Naive thymus-derived CD8-positive, alpha-beta T cell (primary cell): ENCODE measurements around the gene YPEL2. TPM values are rescaled to one million over a fixed set of nuclear protein-coding genes. Genes with fewer than 3 reads are reported as not detected.
A peak's percentile ranks its signal among the peaks of the same experiment; 100 is the strongest.
"Not testable (repeated sequence)": the region's sequence is repeated elsewhere in the genome, so short reads cannot be mapped to it uniquely, and the experiment has no call there.

Source experiments
- ATAC-seq, 2 donors: fragments of 150-1000 bp; cut with Tn5 transposase in 1 of 2; sonication (Bioruptor Pico), chemical (Tn5 transposase) in 1 of 2; 1 replicate in 1 of 2; 2 replicates in 1 of 2; pipeline ENCODE4 v1.10.0; 2021; ENCODE audit warnings: mild to moderate bottlenecking in 2 of 2, moderate library complexity in 2 of 2
- POLR2A ChIA-PET: fragments of 350-600 bp; sonication (Branson Sonifier 250); formaldehyde crosslinking; loops from one replicate; lab custom pipeline; 2021; ENCODE audit warnings: antibody characterized with exemption; lab: Charles Lee
- DNase-seq, 10 donors: peaks; one replicate each; pipeline versions ENCODE4 v3.0.0 to v3.0.0-alpha.2; 2020 to 2022
- H3K27ac Mint-ChIP-seq, 10 donors: one replicate each; pipeline ENCODE4 v1.8.0; 2020 to 2022; ENCODE audit warnings: mild to moderate bottlenecking in 10 of 10, mixed read lengths in 10 of 10, moderate library complexity in 4 of 10, inconsistent platforms in 1 of 10
- H3K27me3 Mint-ChIP-seq, 5 donors: one replicate each; pipeline ENCODE4 v1.8.0; 2021 to 2022; ENCODE audit warnings: mixed read lengths in 5 of 5
- H3K36me3 Mint-ChIP-seq, 3 donors: one replicate each; pipeline ENCODE4 v1.8.0; 2020 to 2022; ENCODE audit warnings: mixed read lengths in 3 of 3, mild to moderate bottlenecking in 2 of 3, inconsistent platforms in 1 of 3
- H3K4me1 Mint-ChIP-seq, 4 donors: one replicate each; pipeline ENCODE4 v1.8.0; 2021 to 2022; ENCODE audit warnings: mixed read lengths in 4 of 4
- H3K4me3 Mint-ChIP-seq, 10 donors: one replicate each; pipeline ENCODE4 v1.8.0; 2020 to 2022; ENCODE audit warnings: mild to moderate bottlenecking in 10 of 10, mixed read lengths in 10 of 10, moderate library complexity in 6 of 10, inconsistent platforms in 1 of 10
- H3K9me3 Mint-ChIP-seq, 9 donors: one replicate each; pipeline ENCODE4 v1.8.0; 2020 to 2022; ENCODE audit warnings: mixed read lengths in 9 of 9, mild to moderate bottlenecking in 3 of 9, inconsistent platforms in 1 of 9, moderate library complexity in 1 of 9
- polyA plus RNA-seq, 3 donors: library from polyadenylated mRNA; unstranded; fragments of 300-500 nt; fragmentation: Illumina TruSeq; gene quantifications; one replicate each; pipeline ENCODE4 v1.2.3, GENCODE V29; 2021
- total RNA-seq, 8 experiments: library from RNA in 2 of 8; stranded (reverse) in 2 of 8; gene quantifications; one replicate each; pipeline ENCODE4 v1.2.3 and lab custom pipeline; 2021 to 2026

The YPEL2 gene
- total RNA-seq (10 to 100 TPM; 73.5 to 75.0 TPM), polyA plus RNA-seq (10 to 100 TPM; 22.0 to 28.7 (median 25.2) TPM), total RNA-seq (lab: John Stamatoyannopoulos, UW) (18.6 to 203 (median 112) reads per million in 6 experiments)

- Mint-ChIP-seq H3K4me3 (peak within 1 kb of the TSS; percentile 88 to 97 (median 92)), H3K9me3 (no peaks in the 10 kb centered on the region), H3K27ac (peak within 1 kb of the TSS; percentile 86 to 99 (median 94)), H3K27me3 (no peaks in the 10 kb centered on the region), H3K36me3 (no peaks in the 10 kb centered on the region), H3K4me1 (peaks cover 40 to 83% (median 79%) of the 10 kb centered on the region in 4 donors)
- POLR2A ChIA-PET = interaction anchor here (0.6 to 7.7 kb wide), 12 partner anchors 10 to 110 kb away, joined by 3 to 104 read pairs (median 8); no protein-coding TSS in a partner anchor
- peak; percentile 88 to 90 for ATAC-seq
- DNase-seq = peak; percentile 82 to 94 (median 86)
These were observed at the start of gene YPEL2 for GRCh38 chr17:59331129-59331928. YPEL2 (plus strand) TSS chr17:59331655; CDS start chr17:59353410, 21,755 bp downstream.

GRCh38 chr17:59284317-59284716 lies 47.1 kb upstream of the YPEL2 start:
- Mint-ChIP-seq H3K27me3 (no peaks in the 10 kb centered on the region), H3K27ac (peak overlapping the region in 1 of 10 donors; percentile 39), H3K4me3 (no peak overlapping the region), H3K4me1 (no peaks in the 10 kb centered on the region), H3K36me3 (peaks cover 0 to 2% (median 2%) of the 10 kb centered on the region in 3 donors), H3K9me3 (no peaks in the 10 kb centered on the region)
- no peak for ATAC-seq
- no peak for DNase-seq
- POLR2A ChIA-PET = no interaction called here

- POLR2A ChIA-PET = no interaction called here
- Mint-ChIP-seq H3K4me1 (peaks cover 0 to 8% (median 0%) of the 10 kb centered on the region in 4 donors), H3K27ac (peak overlapping the region in 1 of 10 donors; percentile 71), H3K4me3 (no peak overlapping the region), H3K36me3 (no peaks in the 10 kb centered on the region), H3K27me3 (peaks cover 0 to 2% (median 0%) of the 10 kb centered on the region in 5 donors), H3K9me3 (no peaks in the 10 kb centered on the region)
- DNase-seq = no peak
- no peak for ATAC-seq
These were observed 44.0 kb upstream of the YPEL2 start for GRCh38 chr17:59287452-59287851.

GRCh38 chr17:59287891-59288290 lies 43.6 kb upstream of the YPEL2 start:
- DNase-seq (no peak), ATAC-seq (no peak)
- H3K9me3 Mint-ChIP-seq = no peaks in the 10 kb centered on the region
- POLR2A ChIA-PET = no interaction called here
- H3K27me3 Mint-ChIP-seq = peaks cover 0 to 2% (median 0%) of the 10 kb centered on the region in 5 donors
- no peak overlapping the region for H3K4me3 Mint-ChIP-seq
- H3K27ac Mint-ChIP-seq = no peak overlapping the region
- H3K36me3 Mint-ChIP-seq = no peaks in the 10 kb centered on the region
- peaks cover 0 to 8% (median 0%) of the 10 kb centered on the region in 4 donors for H3K4me1 Mint-ChIP-seq

- Mint-ChIP-seq H3K27me3 (peaks cover 0 to 2% (median 0%) of the 10 kb centered on the region in 5 donors), H3K4me3 (no peak overlapping the region), H3K4me1 (peaks cover 0 to 8% (median 0%) of the 10 kb centered on the region in 4 donors), H3K36me3 (no peaks in the 10 kb centered on the region), H3K9me3 (no peaks in the 10 kb centered on the region), H3K27ac (no peak overlapping the region)
- POLR2A ChIA-PET = no interaction called here
- ATAC-seq (no peak), DNase-seq (no peak)
These were observed 41.5 kb upstream of the YPEL2 start for GRCh38 chr17:59289981-59290301.

- DNase-seq, H3K27ac Mint-ChIP-seq, H3K4me1 Mint-ChIP-seq, H3K27me3 Mint-ChIP-seq, H3K9me3 Mint-ChIP-seq, ATAC-seq, H3K36me3 Mint-ChIP-seq, H3K4me3 Mint-ChIP-seq, POLR2A ChIA-PET: not testable (repeated sequence)
These were observed 41.0 kb upstream of the YPEL2 start for GRCh38 chr17:59290302-59290998.

- Mint-ChIP-seq H3K36me3 (no peaks in the 10 kb centered on the region), H3K4me3 (no peak overlapping the region), H3K4me1 (peaks cover 0 to 8% (median 0%) of the 10 kb centered on the region in 4 donors), H3K27me3 (peaks cover 0 to 2% (median 0%) of the 10 kb centered on the region in 5 donors), H3K9me3 (no peaks in the 10 kb centered on the region), H3K27ac (no peak overlapping the region)
- POLR2A ChIA-PET = no interaction called here
- no peak for ATAC-seq
- DNase-seq = no peak
These were observed 39.3 kb upstream of the YPEL2 start for GRCh38 chr17:59292174-59292523.

GRCh38 chr17:59296190-59296589 lies 35.3 kb upstream of the YPEL2 start:
- H3K27me3 Mint-ChIP-seq = peaks cover 0 to 1% (median 0%) of the 10 kb centered on the region in 5 donors
- no peak overlapping the region for H3K27ac Mint-ChIP-seq
- POLR2A ChIA-PET = no interaction called here
- H3K4me3 Mint-ChIP-seq = no peak overlapping the region
- peaks cover 0 to 3% (median 0%) of the 10 kb centered on the region in 4 donors for H3K4me1 Mint-ChIP-seq
- no peak for DNase-seq
- H3K9me3 Mint-ChIP-seq = no peaks in the 10 kb centered on the region
- H3K36me3 Mint-ChIP-seq = no peaks in the 10 kb centered on the region
- ATAC-seq = no peak

GRCh38 chr17:59298521-59298920 lies 32.9 kb upstream of the YPEL2 start:
- H3K27ac Mint-ChIP-seq = no peak overlapping the region
- peaks cover 0 to 1% (median 0%) of the 10 kb centered on the region in 5 donors for H3K27me3 Mint-ChIP-seq
- no peaks in the 10 kb centered on the region for H3K9me3 Mint-ChIP-seq
- no peak for DNase-seq
- POLR2A ChIA-PET = no interaction called here
- peaks cover 0 to 3% (median 0%) of the 10 kb centered on the region in 4 donors for H3K4me1 Mint-ChIP-seq
- no peak for ATAC-seq
- no peak overlapping the region for H3K4me3 Mint-ChIP-seq
- no peaks in the 10 kb centered on the region for H3K36me3 Mint-ChIP-seq

- Mint-ChIP-seq H3K27me3 (peaks cover 0 to 1% (median 0%) of the 10 kb centered on the region in 5 donors), H3K4me1 (peaks cover 0 to 3% (median 0%) of the 10 kb centered on the region in 4 donors), H3K36me3 (no peaks in the 10 kb centered on the region), H3K27ac (no peak overlapping the region), H3K9me3 (peaks cover 0 to 3% (median 0%) of the 10 kb centered on the region in 9 donors), H3K4me3 (no peak overlapping the region)
- DNase-seq (no peak), ATAC-seq (no peak)
- POLR2A ChIA-PET = no interaction called here
These were observed 31.9 kb upstream of the YPEL2 start for GRCh38 chr17:59299400-59300092.

- Mint-ChIP-seq H3K27ac (no peak overlapping the region), H3K36me3 (no peaks in the 10 kb centered on the region), H3K27me3 (peaks cover 0 to 4% (median 1%) of the 10 kb centered on the region in 5 donors), H3K9me3 (peaks cover 0 to 3% (median 0%) of the 10 kb centered on the region in 9 donors), H3K4me1 (peaks cover 0 to 3% (median 0%) of the 10 kb centered on the region in 4 donors), H3K4me3 (no peak overlapping the region)
- POLR2A ChIA-PET = no interaction called here
- DNase-seq = no peak
- ATAC-seq = no peak
These were observed 30.5 kb upstream of the YPEL2 start for GRCh38 chr17:59300941-59301340.

GRCh38 chr17:59304811-59305210 lies 26.6 kb upstream of the YPEL2 start:
- Mint-ChIP-seq H3K4me1 (peaks cover 0 to 3% (median 0%) of the 10 kb centered on the region in 4 donors), H3K27ac (no peak overlapping the region), H3K36me3 (no peaks in the 10 kb centered on the region), H3K9me3 (peaks cover 0 to 3% (median 0%) of the 10 kb centered on the region in 9 donors), H3K27me3 (peaks cover 0 to 4% (median 1%) of the 10 kb centered on the region in 5 donors), H3K4me3 (no peak overlapping the region)
- POLR2A ChIA-PET = no interaction called here
- ATAC-seq (no peak), DNase-seq (no peak)
